ENCODE measurements around the gene NRXN3.

NRXN3 gene

GRCh38 chr14:79432640-79433039, 1262.5 kb downstream of the NRXN3 start (continued):
- TF ChIP-seq PRDM1 (tag by site-specific recombination; IDR thresholded peaks at IDR 0.05) (no peak), ZNF558 (tag by site-specific recombination; IDR thresholded peaks at IDR 0.05) (no peak), SCRT1 (tag by site-specific recombination; IDR thresholded peaks at IDR 0.05; ENCODE audit: borderline replicate concordance) (no peak), HOXC10 (CRISPR knock-in tag; IDR thresholded peaks at IDR 0.05) (no peak), KLF16 (tag by site-specific recombination; IDR thresholded peaks at IDR 0.05) (no peak)

GRCh38 chr14:79436335-79436734, 1266.2 kb downstream of the NRXN3 start:
- Histone ChIP-seq H3K4me1 (ENCODE audit: control insufficient read depth, insufficient read depth, low read length) (0 out of 2 replicates have a peak, but pooled peaks cover 4% of the 10 kb centered on the region), H3K9me3 (ENCODE audit: control insufficient read depth, insufficient read depth, low read depth, low read length) (no peaks in the 10 kb centered on the region), H3K36me3 (ENCODE audit: control insufficient read depth in 2 of 2, insufficient read depth in 1 of 2, low read length in 2 of 2) (no peaks in the 10 kb centered on the region), H3K27ac (ENCODE audit: extremely low read depth, low read depth, low read length) (no peak overlapping the region), H3K4me3 (ENCODE audit: low read depth, low read length) (no peak overlapping the region)
- ChIA-PET POLR2A (no interaction called here), CTCF (no interaction called here)
- TF ChIP-seq RBAK (tag by site-specific recombination; IDR thresholded peaks at IDR 0.05) (no peak), ZNF549 (tag by site-specific recombination; IDR thresholded peaks at IDR 0.05) (0 out of 2 replicates have a peak, but pooled peaks have one; percentile 40), ZNF677 (tag by site-specific recombination; IDR thresholded peaks at IDR 0.05) (no peak)

GRCh38 chr14:79437951-79438350, 1267.8 kb downstream of the NRXN3 start:
- Histone ChIP-seq H3K4me3 (ENCODE audit: low read depth, low read length) (no peak overlapping the region), H3K4me1 (ENCODE audit: control insufficient read depth, insufficient read depth, low read length) (0 out of 2 replicates have a peak, but pooled peaks cover 4% of the 10 kb centered on the region), H3K27ac (ENCODE audit: extremely low read depth, low read depth, low read length) (no peak overlapping the region), H3K36me3 (ENCODE audit: control insufficient read depth in 2 of 2, insufficient read depth in 1 of 2, low read length in 2 of 2) (no peaks in the 10 kb centered on the region), H3K9me3 (ENCODE audit: control insufficient read depth, insufficient read depth, low read depth, low read length) (no peaks in the 10 kb centered on the region)
- ChIA-PET POLR2A (no interaction called here), CTCF (no interaction called here)
- TF ChIP-seq ZFHX2 (tag by site-specific recombination; conservative IDR thresholded peaks at IDR 0.05), result peak; percentile 30; the same call in 1 of the 2 replicates
- TF ChIP-seq ZIC2 (tag by site-specific recombination; IDR thresholded peaks at IDR 0.05), result no peak
- no peak for TF ChIP-seq GLI2 (tag by site-specific recombination; IDR thresholded peaks at IDR 0.05; ENCODE audit: borderline replicate concordance, low read depth)

- ChIA-PET CTCF (no interaction called here), POLR2A (no interaction called here)
- Histone ChIP-seq H3K27ac (ENCODE audit: extremely low read depth, low read depth, low read length) (no peak overlapping the region), H3K9me3 (ENCODE audit: control insufficient read depth, insufficient read depth, low read depth, low read length) (no peaks in the 10 kb centered on the region), H3K4me3 (ENCODE audit: low read depth, low read length) (no peak overlapping the region), H3K36me3 (ENCODE audit: control insufficient read depth in 2 of 2, insufficient read depth in 1 of 2, low read length in 2 of 2) (no peaks in the 10 kb centered on the region), H3K4me1 (ENCODE audit: control insufficient read depth, insufficient read depth, low read length) (0 out of 2 replicates have a peak, but pooled peaks cover 4% of the 10 kb centered on the region)
- TF ChIP-seq ZNF311 (tag by site-specific recombination; IDR thresholded peaks at IDR 0.05; ENCODE audit: borderline replicate concordance) (no peak), ZNF837 (tag by site-specific recombination; IDR thresholded peaks at IDR 0.05) (no peak), ZFHX2 (tag by site-specific recombination; conservative IDR thresholded peaks at IDR 0.05) (peak; percentile 68)
Observed at GRCh38 chr14:79438696-79439342, 1268.6 kb downstream of the NRXN3 start.

- Histone ChIP-seq H3K27ac (ENCODE audit: extremely low read depth, low read depth, low read length) (no peak overlapping the region), H3K36me3 (ENCODE audit: control insufficient read depth in 2 of 2, insufficient read depth in 1 of 2, low read length in 2 of 2) (no peaks in the 10 kb centered on the region), H3K4me3 (ENCODE audit: low read depth, low read length) (no peak overlapping the region), H3K9me3 (ENCODE audit: control insufficient read depth, insufficient read depth, low read depth, low read length) (no peaks in the 10 kb centered on the region), H3K4me1 (ENCODE audit: control insufficient read depth, insufficient read depth, low read length) (0 out of 2 replicates have a peak, but pooled peaks cover 2% of the 10 kb centered on the region)
- TF ChIP-seq WT1 (tag by site-specific recombination; IDR thresholded peaks at IDR 0.05) (no peak), ZSCAN23 (tag by site-specific recombination; IDR thresholded peaks at IDR 0.05) (no peak), MEIS1 (CRISPR knock-in tag; IDR thresholded peaks at IDR 0.05; ENCODE audit: borderline replicate concordance) (no peak), ZNF654 (tag by site-specific recombination; IDR thresholded peaks at IDR 0.05; ENCODE audit: low read depth) (no peak), ZNF664 (tag by site-specific recombination; IDR thresholded peaks at IDR 0.05) (no peak), ZNF404 (tag by site-specific recombination; IDR thresholded peaks at IDR 0.05) (no peak), ZBTB49 (tag by site-specific recombination; IDR thresholded peaks at IDR 0.05; ENCODE audit: low read depth) (no peak)
- ChIA-PET CTCF (no interaction called here), POLR2A (no interaction called here)
Observed at GRCh38 chr14:79442786-79443185, 1272.6 kb downstream of the NRXN3 start.
